CD4-positive, alpha-beta memory T cell (primary cell): Measurements from ENCODE around the gene MSTO1. TPM values are rescaled to one million over a fixed set of nuclear protein-coding genes. Genes with fewer than 3 reads are reported as not detected.
A peak's percentile ranks its signal among the peaks of the same experiment; 100 is the strongest.
"Not testable (repeated sequence)": the region's sequence is repeated elsewhere in the genome, so short reads cannot be mapped to it uniquely, and the experiment has no call there.

ENCODE experiments used
- CTCF ChIA-PET: fragments of 350-600 bp; sonication (Branson Sonifier 250); formaldehyde crosslinking; loops from one replicate; lab custom pipeline; 2021; ENCODE audit warnings: inconsistent platforms; ENCODE audit not compliant: partially characterized antibody; lab: Charles Lee
- POLR2A ChIA-PET: fragments of 350-600 bp; sonication (Branson Sonifier 250); formaldehyde crosslinking; loops from one replicate; lab custom pipeline; 2021; ENCODE audit not compliant: partially characterized antibody; lab: Charles Lee
- DNase-seq, 5 donors: peaks; one replicate each; pipeline versions ENCODE4 v3.0.0 to v3.0.0-alpha.2; 2020 to 2022; ENCODE audit warnings: mixed read lengths in 1 of 5
- H3K27ac ChIP-seq: one replicate; pipeline ENCODE4 v1.7.0; 2013; ENCODE audit warnings: low read depth, low read length
- H3K27me3 ChIP-seq: 2 replicates; pipeline ENCODE4 v1.7.0; 2013; ENCODE audit warnings: mild to moderate bottlenecking, low read length, moderate library complexity; ENCODE audit not compliant: insufficient read depth
- H3K36me3 ChIP-seq: 2 replicates; pipeline ENCODE4 v1.7.0; 2013; ENCODE audit warnings: mild to moderate bottlenecking, low read length, moderate library complexity; ENCODE audit not compliant: insufficient read depth
- H3K4me1 ChIP-seq: 2 replicates; pipeline ENCODE4 v1.7.0; 2013; ENCODE audit warnings: mild to moderate bottlenecking, low read length, moderate library complexity; ENCODE audit not compliant: insufficient read depth
- H3K4me3 ChIP-seq, 2 donors: one replicate each; pipeline ENCODE4 v1.7.0; 2013; ENCODE audit warnings: low read length in 2 of 2, mild to moderate bottlenecking in 1 of 2
- H3K9me3 ChIP-seq, 2 donors: one replicate each; pipeline ENCODE4 v1.7.0; 2013; ENCODE audit warnings: low read length in 2 of 2, control low read depth in 1 of 2; ENCODE audit not compliant: control insufficient read depth in 1 of 2
- H3K27ac Mint-ChIP-seq, 7 donors: one replicate each; pipeline ENCODE4 v1.8.0; 2020 to 2021; ENCODE audit warnings: mixed read lengths in 7 of 7, mild to moderate bottlenecking in 6 of 7, inconsistent platforms in 3 of 7, moderate library complexity in 3 of 7
- H3K27me3 Mint-ChIP-seq, 2 donors: one replicate each; pipeline ENCODE4 v1.8.0; 2020 to 2021; ENCODE audit warnings: mixed read lengths in 2 of 2
- H3K36me3 Mint-ChIP-seq, 2 donors: one replicate each; pipeline ENCODE4 v1.8.0; 2020 to 2021; ENCODE audit warnings: mixed read lengths in 2 of 2, inconsistent platforms in 1 of 2, mild to moderate bottlenecking in 1 of 2
- H3K4me1 Mint-ChIP-seq, 4 donors: one replicate each; pipeline ENCODE4 v1.8.0; 2020 to 2021; ENCODE audit warnings: mixed read lengths in 4 of 4, mild to moderate bottlenecking in 1 of 4
- H3K4me3 Mint-ChIP-seq, 8 donors: one replicate each; pipeline ENCODE4 v1.8.0; 2020 to 2021; ENCODE audit warnings: mixed read lengths in 8 of 8, mild to moderate bottlenecking in 7 of 8, moderate library complexity in 6 of 8, inconsistent platforms in 3 of 8
- H3K9me3 Mint-ChIP-seq, 8 donors: one replicate each; pipeline ENCODE4 v1.8.0; 2020 to 2021; ENCODE audit warnings: mixed read lengths in 8 of 8, mild to moderate bottlenecking in 5 of 8, inconsistent platforms in 3 of 8, moderate library complexity in 1 of 8
- intact Hi-C: fragments of 100-400 bp; cut with micrococcal nuclease; formaldehyde crosslinking; loops from one replicate; pipeline ENCODE4 v1.15.1; 2023
- polyA plus RNA-seq, 2 donors: library from polyadenylated mRNA; unstranded; fragments of 300-500 nt; fragmentation: Illumina TruSeq; gene quantifications; one replicate each; pipeline ENCODE4 v1.2.3, GENCODE V29; 2021
- total RNA-seq, 2 experiments: library from RNA; stranded (reverse); gene quantifications; one replicate each; pipeline ENCODE4 v1.2.3, GENCODE V29; 2021

The MSTO1 gene
- total and polyA plus RNA-seq, 4 experiments from 2014 or later = 13.3 to 127 (median 74.6) TPM

DNA sequence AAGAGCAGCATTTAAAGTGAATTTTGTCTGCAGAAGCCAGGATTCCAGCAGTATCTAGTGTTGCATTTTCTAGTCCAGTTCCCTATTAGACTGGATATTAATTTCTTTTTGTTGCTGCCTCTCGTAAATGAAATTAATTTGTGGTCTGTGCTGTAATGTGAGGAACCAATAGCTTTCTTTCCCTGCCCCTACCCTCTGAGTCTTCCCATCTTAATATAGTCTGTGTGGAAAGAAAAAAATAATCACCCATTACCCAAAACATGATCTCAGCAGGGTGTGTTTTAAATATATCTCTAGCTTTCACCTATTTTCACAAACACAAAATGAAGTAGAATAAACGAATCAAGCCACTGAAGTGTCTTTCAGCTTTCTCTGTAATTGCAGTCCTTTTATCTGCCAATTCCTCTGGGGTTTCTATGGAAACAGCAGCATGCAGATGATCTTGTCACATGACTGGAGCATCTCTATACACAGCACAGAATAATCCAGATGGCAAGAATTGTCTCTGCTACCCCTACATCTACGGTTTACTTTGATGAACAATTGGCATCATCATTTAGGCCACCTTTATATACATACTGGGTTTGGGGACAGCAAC is 14.0 kb upstream of the MSTO1 start:
- ChIA-PET POLR2A (interaction anchor here (1.1 kb wide), 1 partner anchor 352 kb away, joined by 3 read pairs; no protein-coding TSS in a partner anchor), CTCF (interaction anchor here (0.8 to 2.2 kb wide), 3 partner anchors 13 to 389 kb away, joined by 3 to 15 read pairs (median 5); no protein-coding TSS in a partner anchor)
- intact Hi-C loops, H3K27me3 Mint-ChIP-seq, H3K4me3 ChIP-seq, H3K36me3 ChIP-seq, H3K9me3 Mint-ChIP-seq, H3K4me3 Mint-ChIP-seq, DNase-seq, H3K27ac ChIP-seq, H3K9me3 ChIP-seq, H3K4me1 ChIP-seq, H3K36me3 Mint-ChIP-seq, H3K27me3 ChIP-seq: not testable (repeated sequence)
- Mint-ChIP-seq H3K4me1 (peaks cover 3 to 12% (median 10%) of the 10 kb centered on the region in 4 donors), H3K27ac (peak overlapping the region in 1 of 7 donors; percentile 19)

DNA sequence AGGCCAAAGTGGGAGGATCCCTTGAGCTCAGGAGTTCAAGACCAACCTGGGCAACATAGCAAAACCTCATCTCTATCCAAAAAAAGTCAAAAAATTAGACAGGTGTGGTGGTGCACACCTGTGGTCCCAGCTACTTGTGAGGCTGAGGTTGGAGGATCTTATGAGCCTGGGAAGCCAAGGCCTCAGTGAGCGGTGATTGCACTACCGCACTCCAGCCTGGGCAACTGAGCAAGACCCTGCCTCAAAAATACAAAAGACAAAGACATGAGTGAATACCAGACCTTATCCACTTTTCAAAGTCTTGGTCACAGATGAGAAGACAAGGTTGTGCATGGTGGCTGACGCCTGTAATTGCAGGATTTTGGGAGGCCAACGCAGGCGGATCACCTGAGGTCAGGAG is 13.2 kb upstream of the MSTO1 start:
- Mint-ChIP-seq H3K27ac (no peak overlapping the region), H3K36me3 (no peaks in the 10 kb centered on the region), H3K27me3 (no peaks in the 10 kb centered on the region), H3K9me3 (no peaks in the 10 kb centered on the region), H3K4me1 (peaks cover 2 to 12% (median 9%) of the 10 kb centered on the region in 4 donors), H3K4me3 (no peak overlapping the region)
- no peaks in the 10 kb centered on the region for H3K36me3 ChIP-seq
- H3K27ac ChIP-seq = no peak overlapping the region
- H3K4me3 ChIP-seq = no peak overlapping the region
- no peaks in the 10 kb centered on the region for H3K9me3 ChIP-seq
- ChIA-PET CTCF (interaction anchor here (1.3 to 2.2 kb wide), 2 partner anchors 347 to 390 kb away, joined by 5 to 15 read pairs; no protein-coding TSS in a partner anchor), POLR2A (no interaction called here)
- no peaks in the 10 kb centered on the region for H3K27me3 ChIP-seq
- no peak for DNase-seq
- H3K4me1 ChIP-seq = peaks cover 8% of the 10 kb centered on the region
- intact Hi-C loops = no loop called here

DNA sequence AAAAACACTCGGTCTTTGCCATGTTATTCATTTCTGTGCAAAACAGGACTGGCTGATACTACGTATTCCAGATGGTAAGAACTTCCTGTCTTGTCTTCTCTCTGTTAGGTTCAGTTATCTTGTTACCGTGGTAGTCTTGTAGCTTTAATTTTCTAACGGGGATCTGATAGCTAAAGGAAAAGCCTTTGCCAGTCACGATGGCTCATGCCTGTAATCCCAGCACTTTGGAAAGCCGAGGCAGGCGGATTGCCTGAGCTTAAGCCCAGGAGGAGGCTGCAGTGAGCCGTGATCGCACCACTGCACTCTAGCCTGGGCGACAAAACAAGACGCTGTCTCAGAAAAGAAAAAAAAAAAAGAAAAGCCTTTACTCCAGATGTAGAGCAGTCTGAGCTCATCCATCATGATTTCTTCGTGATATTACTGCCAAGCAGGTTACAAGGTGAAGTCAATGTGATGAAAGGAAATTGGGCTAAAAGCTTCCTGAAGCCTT is 11.1 kb upstream of the MSTO1 start:
- Mint-ChIP-seq H3K27me3 (no peaks in the 10 kb centered on the region), H3K27ac (peak overlapping the region; percentile 10 to 94 (median 80)), H3K4me1 (peaks cover 0 to 12% (median 7%) of the 10 kb centered on the region in 4 donors), H3K36me3 (no peaks in the 10 kb centered on the region), H3K9me3 (no peaks in the 10 kb centered on the region), H3K4me3 (peak overlapping the region; percentile 31 to 85 (median 76))
- CTCF ChIA-PET = interaction anchor here (0.9 to 1.6 kb wide), 3 partner anchors 349 to 352 kb away, joined by 3 to 7 read pairs (median 6); no protein-coding TSS in a partner anchor
- POLR2A ChIA-PET = interaction anchor here (0.6 to 1.6 kb wide), 3 partner anchors 10 to 326 kb away, joined by 3 to 5 read pairs (median 3); partner anchors contain the start of gene CLK2
- Histone ChIP-seq H3K27me3 (no peaks in the 10 kb centered on the region), H3K9me3 (no peaks in the 10 kb centered on the region), H3K4me3 (peak overlapping the region in 1 of 2 donors; percentile 9), H3K36me3 (no peaks in the 10 kb centered on the region), H3K27ac (no peak overlapping the region), H3K4me1 (peaks cover 8% of the 10 kb centered on the region)
- intact Hi-C loops = no loop called here
- peak in 4 of 5 donors; percentile 3 to 19 (median 12) for DNase-seq

DNA sequence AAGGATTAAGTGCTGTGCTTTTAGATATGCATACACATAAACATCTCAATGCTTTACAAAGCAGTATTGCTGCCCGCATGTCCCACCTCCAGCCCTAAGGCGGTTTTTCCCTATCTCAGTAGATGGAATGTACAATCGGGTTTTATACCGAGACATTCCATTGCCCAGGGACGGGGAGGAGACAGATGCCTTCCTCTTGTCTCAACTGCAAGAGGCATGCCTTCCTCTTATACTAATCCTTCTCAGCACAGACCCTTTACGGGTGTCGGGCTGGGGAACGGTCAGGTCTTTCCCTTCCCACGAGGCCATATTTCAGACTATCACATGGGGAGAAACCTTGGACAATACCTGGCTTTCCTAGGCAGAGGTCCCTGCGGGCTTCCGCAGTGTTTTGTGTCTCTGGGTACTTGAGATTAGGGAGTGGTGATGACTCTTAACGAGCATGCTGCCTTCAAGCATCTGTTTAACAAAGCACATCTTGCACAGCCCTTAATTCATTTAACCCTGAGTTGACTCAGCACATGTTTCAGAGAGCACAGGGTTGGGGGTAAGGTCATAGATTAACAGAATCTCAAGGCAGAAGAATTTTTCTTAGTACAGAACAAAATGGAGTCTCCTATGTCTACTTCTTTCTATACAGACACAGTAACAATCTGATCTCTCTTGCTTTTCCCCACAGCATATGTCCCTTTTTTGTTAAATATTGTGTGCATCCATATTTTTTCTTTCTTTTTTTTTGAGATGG is 10.0 kb upstream of the MSTO1 start:
- H3K27me3 Mint-ChIP-seq, H3K27ac ChIP-seq, H3K9me3 ChIP-seq, CTCF ChIA-PET, H3K36me3 ChIP-seq, POLR2A ChIA-PET, intact Hi-C loops, H3K27me3 ChIP-seq, H3K4me3 ChIP-seq, H3K9me3 Mint-ChIP-seq, H3K4me3 Mint-ChIP-seq, H3K36me3 Mint-ChIP-seq, H3K4me1 ChIP-seq, DNase-seq, H3K27ac Mint-ChIP-seq: not testable (repeated sequence)
- H3K4me1 Mint-ChIP-seq = peaks cover 0 to 12% (median 7%) of the 10 kb centered on the region in 4 donors

DNA sequence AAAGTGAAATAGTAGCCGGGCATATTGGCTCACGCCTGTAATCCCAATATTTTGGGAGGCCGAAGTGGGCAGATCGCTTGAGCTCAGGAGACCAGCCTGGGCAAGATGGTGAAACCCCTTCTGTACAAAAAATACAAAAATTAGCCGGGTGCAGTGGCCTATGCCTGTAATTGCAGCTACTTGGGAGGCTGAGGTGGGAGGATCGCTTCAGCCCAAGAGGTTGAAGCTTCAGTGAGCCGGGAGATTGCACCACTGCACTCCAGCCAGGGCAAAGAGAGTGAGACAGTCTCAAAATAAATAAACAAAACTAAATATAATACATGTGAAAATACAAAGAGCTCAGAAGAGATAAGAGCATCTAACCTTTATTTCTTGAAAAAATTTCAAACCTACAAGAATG is 2.3 kb upstream of the MSTO1 start:
- DNase-seq = no peak
- peak overlapping the region in 1 of 7 donors; percentile 38 for H3K27ac Mint-ChIP-seq
- intact Hi-C loops = no loop called here
- Histone ChIP-seq H3K27me3 (no peaks in the 10 kb centered on the region), H3K9me3 (no peaks in the 10 kb centered on the region), H3K4me1 (peaks cover 4% of the 10 kb centered on the region), H3K4me3 (no peak overlapping the region), H3K27ac (no peak overlapping the region), H3K36me3 (no peaks in the 10 kb centered on the region)
- H3K36me3 Mint-ChIP-seq = peaks cover 3 to 11% of the 10 kb centered on the region in 2 donors
- peaks cover 1 to 11% (median 5%) of the 10 kb centered on the region in 4 donors for H3K4me1 Mint-ChIP-seq
- H3K4me3 Mint-ChIP-seq = peak overlapping the region in 5 of 8 donors; percentile 6 to 59 (median 38)
- no peaks in the 10 kb centered on the region for H3K9me3 Mint-ChIP-seq
- ChIA-PET POLR2A (no interaction called here), CTCF (no interaction called here)
- H3K27me3 Mint-ChIP-seq = no peaks in the 10 kb centered on the region

DNA sequence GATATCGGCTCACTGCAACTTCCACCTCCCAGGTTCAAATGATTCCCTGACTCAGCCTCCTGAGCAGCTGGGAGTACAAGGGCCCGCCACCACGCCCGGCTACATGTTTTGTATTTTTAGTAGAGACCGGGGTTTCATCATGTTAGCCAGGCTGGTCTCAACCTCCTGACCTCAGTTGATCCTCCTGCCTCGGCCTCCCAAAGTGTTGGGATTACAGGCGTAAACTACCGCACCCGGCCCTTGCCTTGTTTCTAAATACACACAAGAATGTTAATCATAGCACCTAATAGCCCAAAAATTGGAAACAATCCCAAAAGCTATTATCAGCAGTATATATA is 1.2 kb upstream of the MSTO1 start:
- Mint-ChIP-seq H3K4me3 (peak overlapping the region; percentile 22 to 67 (median 51)), H3K36me3 (peaks cover 6 to 18% of the 10 kb centered on the region in 2 donors)
- POLR2A ChIA-PET = interaction anchor here (1.3 kb wide), 1 partner anchor 10 kb away, joined by 5 read pairs; no protein-coding TSS in a partner anchor

DNA sequence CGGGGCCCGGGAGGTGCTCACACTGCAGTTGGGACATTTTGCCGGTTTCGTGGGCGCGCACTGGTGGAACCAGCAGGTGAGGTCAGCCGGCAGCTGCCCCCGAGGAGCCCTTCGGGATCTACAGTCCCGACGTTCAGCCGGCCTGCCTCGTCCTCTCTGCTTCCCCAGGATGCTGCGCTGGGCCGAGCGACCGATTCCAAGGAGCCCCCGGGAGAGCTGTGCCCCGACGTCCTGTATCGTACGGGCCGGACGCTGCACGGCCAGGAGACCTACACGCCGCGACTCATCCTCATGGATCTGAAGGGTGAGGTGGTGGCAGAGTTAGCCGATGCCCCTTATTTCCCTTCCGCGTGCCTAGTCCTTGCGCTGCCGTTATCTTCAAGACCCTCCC is 234 bp downstream of the MSTO1 start:
- not testable (repeated sequence) for H3K4me1 ChIP-seq, DNase-seq, H3K9me3 Mint-ChIP-seq, H3K27me3 ChIP-seq, H3K27me3 Mint-ChIP-seq, H3K9me3 ChIP-seq, H3K36me3 ChIP-seq, H3K27ac ChIP-seq
- H3K4me3 ChIP-seq = peak overlapping the region in 1 of 2 donors; percentile 54
- H3K36me3 Mint-ChIP-seq = peaks cover 6 to 18% of the 10 kb centered on the region in 2 donors
- intact Hi-C loops = loop anchor here (1.0 kb wide), 1 partner anchor 78 kb away; the partner anchor contains the start of gene YY1AP1
- peak overlapping the region in 7 of 8 donors; percentile 90 to 99 (median 95) for H3K4me3 Mint-ChIP-seq
- ChIA-PET CTCF (interaction anchor here (0.7 to 1.3 kb wide), 3 partner anchors 359 to 403 kb away, joined by 3 to 4 read pairs (median 3); no protein-coding TSS in a partner anchor), POLR2A (interaction anchor here (0.7 kb wide), 1 partner anchor 366 kb away, joined by 4 read pairs; no protein-coding TSS in a partner anchor)
- peak overlapping the region in 1 of 7 donors; percentile 75 for H3K27ac Mint-ChIP-seq
- peaks cover 1 to 14% (median 5%) of the 10 kb centered on the region in 4 donors for H3K4me1 Mint-ChIP-seq

More for the DNA sequence above, 1.2 kb upstream of the MSTO1 start:
- Mint-ChIP-seq H3K9me3 (no peaks in the 10 kb centered on the region), H3K27me3 (no peaks in the 10 kb centered on the region), H3K4me1 (peaks cover 1 to 14% (median 5%) of the 10 kb centered on the region in 4 donors), H3K27ac (peak overlapping the region in 1 of 7 donors; percentile 27)
- no peak overlapping the region for H3K4me3 ChIP-seq
- no peaks in the 10 kb centered on the region for H3K9me3 ChIP-seq
- intact Hi-C loops = no loop called here
- DNase-seq = no peak
- no peak overlapping the region for H3K27ac ChIP-seq
- H3K36me3 ChIP-seq = peaks cover 3% of the 10 kb centered on the region
- H3K27me3 ChIP-seq = no peaks in the 10 kb centered on the region
- CTCF ChIA-PET = interaction anchor here (0.8 to 1.3 kb wide), 2 partner anchors 13 to 358 kb away, joined by 3 to 4 read pairs; no protein-coding TSS in a partner anchor
- H3K4me1 ChIP-seq = peaks cover 4% of the 10 kb centered on the region
